ENCODE results near the gene CLSTN2. TPM values are rescaled to one million over a fixed set of nuclear protein-coding genes. Genes with fewer than 3 reads are reported as not detected.

The CLSTN2 gene
- total RNA-seq, 2 experiments from 2014 or later, result 0.08 TPM; not detected in 1

DNA sequence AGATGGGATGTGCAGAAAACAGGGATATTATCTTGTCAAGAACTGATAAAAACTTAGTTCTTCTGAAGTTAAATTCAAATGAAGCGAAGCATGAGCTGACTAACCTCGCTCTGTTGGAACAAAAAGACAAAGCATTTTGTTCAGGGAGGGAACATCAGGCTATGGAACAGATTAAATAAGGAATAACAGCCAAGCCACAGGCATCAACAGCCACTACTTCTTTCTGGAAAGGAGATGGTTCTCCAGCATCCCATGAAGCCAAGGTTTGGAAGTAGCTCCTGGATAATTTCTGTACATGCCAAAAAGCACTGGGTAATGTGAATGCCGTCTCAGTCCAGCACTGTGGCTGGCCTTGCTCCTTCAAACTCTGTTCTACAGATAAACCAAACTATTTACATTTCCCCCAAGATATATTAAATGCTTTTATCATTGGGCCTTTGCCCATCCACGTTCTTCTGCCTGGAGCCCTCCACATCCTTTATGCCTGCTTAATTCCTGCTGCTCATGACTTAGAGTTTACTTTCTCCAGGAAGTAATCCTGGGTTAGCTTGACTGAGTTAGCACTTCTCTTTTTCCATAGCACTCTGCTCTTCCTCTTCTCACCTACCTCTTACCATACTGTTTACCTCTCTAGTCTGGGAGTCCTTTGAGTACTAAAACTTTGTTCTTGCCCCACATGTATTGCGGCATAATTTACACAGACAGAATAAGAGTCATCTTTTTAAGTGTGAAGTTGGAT, 232.0 kb downstream of the CLSTN2 start:
- H3K36me3 Mint-ChIP-seq, result no peaks in the 10 kb centered on the region
- no peak for DNase-seq
- no peaks in the 10 kb centered on the region for H3K4me1 Mint-ChIP-seq
- H3K4me3 Mint-ChIP-seq, result no peak overlapping the region
- H3K27me3 Mint-ChIP-seq, result peaks cover 9% of the 10 kb centered on the region
- peaks cover 3% of the 10 kb centered on the region for H3K9me3 Mint-ChIP-seq
- no peak overlapping the region for H3K27ac Mint-ChIP-seq

DNA sequence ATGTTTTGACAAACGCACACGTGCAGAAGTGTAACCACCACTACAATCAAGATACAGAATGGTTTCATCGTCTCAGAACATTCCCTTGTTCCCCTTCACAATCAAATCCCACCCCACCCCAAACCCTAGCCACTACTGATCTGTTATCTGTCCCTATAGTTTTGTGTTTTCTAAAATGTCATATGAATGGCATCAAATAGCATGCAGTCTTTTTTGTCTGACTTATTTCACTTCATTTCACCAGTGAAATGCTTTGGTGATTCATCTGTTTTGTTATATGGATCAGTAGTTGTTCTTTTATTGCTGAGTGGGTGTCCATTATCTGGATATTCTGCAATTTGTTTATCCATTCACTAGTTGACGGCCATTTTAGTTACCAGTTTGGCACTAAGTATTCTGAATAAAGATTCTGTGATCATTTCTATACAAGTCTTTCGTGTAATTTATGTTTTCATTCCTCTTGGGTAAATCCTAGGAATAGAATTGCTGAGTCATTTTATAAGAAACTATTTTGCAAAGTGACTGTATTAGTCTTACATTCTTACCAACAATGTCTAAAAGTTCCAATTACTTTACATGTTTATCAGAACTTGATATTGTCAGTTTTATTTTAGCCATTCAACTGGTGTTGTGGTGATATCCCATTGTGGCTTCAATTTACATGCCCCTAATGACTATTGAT, 232.8 kb downstream of the CLSTN2 start:
- no peak overlapping the region for H3K27ac Mint-ChIP-seq
- peaks cover 3% of the 10 kb centered on the region for H3K9me3 Mint-ChIP-seq
- H3K4me3 Mint-ChIP-seq, result no peak overlapping the region
- no peaks in the 10 kb centered on the region for H3K4me1 Mint-ChIP-seq
- no peaks in the 10 kb centered on the region for H3K36me3 Mint-ChIP-seq
- peaks cover 9% of the 10 kb centered on the region for H3K27me3 Mint-ChIP-seq
- DNase-seq, result no peak

DNA sequence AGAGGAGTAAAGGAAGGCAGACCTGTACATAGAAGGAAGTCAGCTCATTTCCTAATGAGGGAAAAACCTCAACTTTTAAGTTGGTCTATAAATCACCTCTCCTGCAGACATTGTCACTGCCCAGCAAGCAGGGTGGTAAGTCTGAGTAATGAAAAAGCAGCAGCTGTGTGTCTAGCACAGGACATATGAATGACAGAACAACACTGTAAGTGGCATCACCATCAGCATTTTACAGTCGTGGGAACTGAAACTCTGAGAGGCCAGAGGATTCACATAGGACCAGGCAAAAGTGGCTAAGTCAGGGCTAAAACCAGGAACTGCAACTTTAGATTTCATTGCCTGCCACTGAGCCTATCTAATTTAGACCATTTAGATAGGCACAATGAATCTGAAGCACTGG, 235.6 kb downstream of the CLSTN2 start:
- Mint-ChIP-seq H3K4me1 (no peaks in the 10 kb centered on the region), H3K4me3 (no peak overlapping the region), H3K27ac (no peak overlapping the region), H3K36me3 (no peaks in the 10 kb centered on the region), H3K9me3 (peaks cover 3% of the 10 kb centered on the region), H3K27me3 (peaks cover 10% of the 10 kb centered on the region)
- DNase-seq, result no peak

DNA sequence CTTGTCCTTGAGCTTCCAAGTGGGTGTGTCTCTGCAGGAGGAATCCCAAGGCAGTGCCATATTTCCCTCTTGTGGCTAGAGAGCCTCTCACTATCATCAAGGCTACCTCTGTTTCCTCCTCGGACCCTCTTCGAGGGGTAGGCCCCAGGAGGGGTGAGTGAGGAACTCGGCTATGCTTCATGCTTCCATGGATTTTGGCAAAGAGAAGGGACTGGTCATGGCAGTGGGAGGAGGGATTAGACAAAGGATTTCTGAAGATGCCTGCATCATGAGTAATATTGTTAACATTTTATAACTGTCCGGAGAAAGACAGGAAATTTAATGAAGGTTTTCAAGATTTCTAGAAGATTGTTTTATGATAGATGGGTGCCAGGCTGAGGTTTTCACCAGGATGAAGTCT, 241.5 kb downstream of the CLSTN2 start:
- no peaks in the 10 kb centered on the region for H3K36me3 Mint-ChIP-seq
- no peaks in the 10 kb centered on the region for H3K4me1 Mint-ChIP-seq
- peaks cover 6% of the 10 kb centered on the region for H3K27me3 Mint-ChIP-seq
- no peak for DNase-seq
- H3K27ac Mint-ChIP-seq, result no peak overlapping the region
- H3K9me3 Mint-ChIP-seq, result no peaks in the 10 kb centered on the region
- no peak overlapping the region for H3K4me3 Mint-ChIP-seq

DNA sequence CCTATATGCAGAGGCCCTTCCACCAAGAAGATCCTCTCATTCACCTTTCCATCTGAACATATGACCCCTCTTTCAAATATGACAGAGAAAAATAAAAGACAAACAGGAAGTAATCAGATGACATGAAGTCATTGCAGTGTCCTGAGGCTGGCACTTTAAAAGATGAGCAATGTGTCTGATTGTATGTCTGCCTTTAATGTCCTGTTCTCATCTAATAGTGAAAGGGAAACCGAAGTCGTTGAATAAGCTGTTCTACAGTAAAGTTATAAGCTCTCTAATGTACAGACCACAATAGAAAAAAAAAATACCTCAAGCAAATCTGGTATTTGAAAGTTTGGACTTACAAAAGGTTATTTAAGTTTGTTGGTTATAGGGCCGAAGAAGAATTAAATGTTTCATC, 243.0 kb downstream of the CLSTN2 start:
- Mint-ChIP-seq H3K4me1 (no peaks in the 10 kb centered on the region), H3K27ac (no peak overlapping the region), H3K36me3 (no peaks in the 10 kb centered on the region), H3K27me3 (peaks cover 9% of the 10 kb centered on the region), H3K4me3 (no peak overlapping the region), H3K9me3 (no peaks in the 10 kb centered on the region)
- no peak for DNase-seq

DNA sequence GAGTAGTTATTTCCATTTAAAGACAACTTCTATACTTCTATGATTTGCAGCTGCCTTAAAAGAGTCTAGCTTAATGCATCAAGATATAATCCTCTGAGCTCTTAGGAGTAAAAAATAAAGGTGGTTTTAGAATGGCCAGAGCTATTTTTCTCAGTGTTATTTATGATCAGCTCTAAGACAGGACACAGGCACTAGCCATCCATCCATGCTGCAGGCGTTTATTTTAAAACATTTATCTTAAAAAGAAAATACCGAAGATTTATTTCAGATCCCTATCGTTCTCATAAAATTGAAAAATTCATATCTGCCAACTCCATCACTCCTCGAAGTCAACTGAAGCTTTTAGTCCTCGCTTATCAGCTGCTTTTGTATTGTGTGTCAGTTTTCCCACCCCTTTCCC, 243.5 kb downstream of the CLSTN2 start:
- DNase-seq, result no peak
- H3K4me3 Mint-ChIP-seq, result no peak overlapping the region
- H3K9me3 Mint-ChIP-seq, result no peaks in the 10 kb centered on the region
- no peaks in the 10 kb centered on the region for H3K36me3 Mint-ChIP-seq
- H3K27me3 Mint-ChIP-seq, result peaks cover 9% of the 10 kb centered on the region
- no peak overlapping the region for H3K27ac Mint-ChIP-seq
- no peaks in the 10 kb centered on the region for H3K4me1 Mint-ChIP-seq

DNA sequence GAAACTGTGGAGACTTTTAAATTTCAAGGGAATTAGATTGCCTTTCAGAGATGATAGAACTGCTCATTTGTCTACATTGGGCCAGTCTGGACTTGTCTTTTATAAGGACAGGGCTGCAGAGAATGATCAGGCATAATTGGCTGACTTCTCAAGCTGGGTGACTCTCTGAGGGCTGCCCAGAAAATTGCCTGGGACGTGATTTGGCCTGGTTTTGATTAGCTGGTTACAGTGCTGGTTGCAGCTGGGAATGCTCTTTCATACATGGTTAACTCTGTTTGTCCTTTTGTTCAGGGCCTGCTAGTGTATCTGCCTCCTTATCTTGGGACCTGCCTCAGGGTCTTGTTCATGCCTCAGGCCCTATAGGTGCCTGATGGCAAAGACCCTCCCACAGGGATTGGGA, 245.6 kb downstream of the CLSTN2 start:
- no peak for DNase-seq
- H3K4me1 Mint-ChIP-seq, result no peaks in the 10 kb centered on the region
- peaks cover 3% of the 10 kb centered on the region for H3K27me3 Mint-ChIP-seq
- H3K9me3 Mint-ChIP-seq, result no peaks in the 10 kb centered on the region
- no peak overlapping the region for H3K27ac Mint-ChIP-seq
- H3K36me3 Mint-ChIP-seq, result no peaks in the 10 kb centered on the region
- H3K4me3 Mint-ChIP-seq, result no peak overlapping the region

DNA sequence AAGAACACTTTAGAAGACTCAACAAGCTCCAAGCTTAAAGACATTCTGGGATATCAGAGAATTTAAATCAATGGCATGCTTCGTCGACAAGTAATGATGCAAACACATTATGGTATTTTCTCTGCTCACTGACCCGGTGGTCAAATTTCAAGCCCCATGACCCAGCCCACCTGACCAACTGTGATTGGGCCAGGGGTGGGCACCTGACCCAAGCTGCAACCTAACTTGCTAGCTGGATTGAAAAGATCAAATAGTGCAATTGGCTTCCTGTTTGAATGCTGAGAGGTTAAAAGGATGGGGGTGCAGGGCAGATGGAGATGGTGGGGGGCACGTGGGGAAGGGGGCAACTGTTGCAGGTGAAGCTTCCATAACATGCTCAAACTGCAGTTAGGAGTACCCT, 250.4 kb downstream of the CLSTN2 start:
- Mint-ChIP-seq H3K27me3 (peaks cover 3% of the 10 kb centered on the region), H3K9me3 (no peaks in the 10 kb centered on the region), H3K4me3 (no peak overlapping the region), H3K4me1 (no peaks in the 10 kb centered on the region), H3K27ac (no peak overlapping the region), H3K36me3 (no peaks in the 10 kb centered on the region)
- no peak for DNase-seq

DNA sequence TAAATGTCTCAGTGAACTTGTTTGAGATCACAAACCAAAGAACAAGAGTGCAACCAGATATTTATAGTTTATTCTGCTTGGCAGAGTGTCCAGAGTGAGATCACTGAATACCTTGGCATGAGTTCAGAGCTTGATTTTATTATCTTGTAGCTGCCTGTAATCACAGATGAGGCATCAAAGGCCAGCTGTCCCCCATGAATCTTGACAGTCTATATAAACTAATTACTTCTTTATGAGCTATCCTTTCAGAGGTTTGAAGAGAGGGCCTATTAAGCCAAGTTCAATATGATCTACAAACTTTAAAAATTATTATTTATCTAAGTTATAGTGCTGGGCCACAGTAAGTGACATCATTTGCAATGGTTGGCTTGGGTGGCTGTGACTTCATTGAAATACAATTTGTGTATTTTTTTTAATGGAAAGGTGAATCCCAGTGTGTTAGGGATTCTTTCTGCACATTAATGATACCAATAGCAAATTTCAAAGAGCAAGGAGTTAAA, 251.5 kb downstream of the CLSTN2 start:
- Mint-ChIP-seq H3K4me1 (no peaks in the 10 kb centered on the region), H3K9me3 (no peaks in the 10 kb centered on the region), H3K27me3 (peaks cover 3% of the 10 kb centered on the region), H3K36me3 (no peaks in the 10 kb centered on the region), H3K27ac (no peak overlapping the region), H3K4me3 (no peak overlapping the region)
- DNase-seq, result no peak

DNA sequence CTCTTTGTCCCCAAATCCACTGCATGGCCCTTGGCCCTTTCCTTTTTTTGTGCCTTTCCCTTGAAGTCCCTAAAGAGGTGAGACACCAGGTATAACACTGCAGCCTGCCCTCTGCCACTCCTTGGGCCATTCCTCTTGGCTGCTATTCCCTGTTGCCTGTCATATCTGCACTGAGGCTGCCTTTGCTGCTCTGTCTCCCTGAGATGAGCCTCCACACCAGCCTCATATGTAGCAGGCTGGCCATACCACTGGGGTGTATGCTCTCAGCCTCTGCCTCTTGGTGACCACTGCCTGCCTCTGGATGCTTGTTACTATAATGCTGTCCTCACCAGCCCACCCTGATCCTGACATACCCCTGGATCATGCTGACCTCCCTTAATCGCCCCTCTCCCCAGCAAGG, 252.0 kb downstream of the CLSTN2 start:
- Mint-ChIP-seq H3K27ac (no peak overlapping the region), H3K9me3 (no peaks in the 10 kb centered on the region), H3K36me3 (no peaks in the 10 kb centered on the region), H3K27me3 (peaks cover 3% of the 10 kb centered on the region), H3K4me3 (no peak overlapping the region), H3K4me1 (no peaks in the 10 kb centered on the region)
- no peak for DNase-seq

DNA sequence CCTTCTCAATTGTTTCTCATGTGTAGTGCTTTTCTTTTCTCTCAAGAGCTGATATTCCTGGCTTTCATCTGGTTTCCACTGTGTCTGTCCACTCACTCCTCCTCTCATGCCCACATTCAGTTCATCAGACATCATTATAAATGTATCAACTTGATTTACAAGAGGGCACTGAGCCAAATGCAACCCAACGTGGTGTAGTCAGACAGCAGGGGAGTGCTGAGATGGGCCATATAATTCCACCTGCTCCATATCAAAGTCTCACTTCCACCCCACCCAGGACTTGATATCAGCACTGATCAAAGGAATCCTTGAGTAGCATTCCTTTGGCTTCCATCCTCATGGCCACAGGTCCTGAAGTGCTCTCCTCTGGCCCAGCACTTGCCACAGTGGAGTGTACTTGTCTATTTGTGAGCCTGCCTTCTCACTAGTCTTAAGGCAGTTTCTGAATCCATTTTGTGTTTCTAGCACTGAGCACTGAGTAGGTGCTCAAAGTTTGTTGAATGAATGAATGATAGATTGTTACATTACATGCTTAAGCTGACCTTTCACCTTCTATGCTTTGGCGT, 252.8 kb downstream of the CLSTN2 start:
- no peak for DNase-seq
- no peaks in the 10 kb centered on the region for H3K4me1 Mint-ChIP-seq
- no peak overlapping the region for H3K27ac Mint-ChIP-seq
- H3K36me3 Mint-ChIP-seq, result no peaks in the 10 kb centered on the region
- H3K27me3 Mint-ChIP-seq, result peaks cover 5% of the 10 kb centered on the region
- H3K9me3 Mint-ChIP-seq, result peaks cover 5% of the 10 kb centered on the region
- no peak overlapping the region for H3K4me3 Mint-ChIP-seq

DNA sequence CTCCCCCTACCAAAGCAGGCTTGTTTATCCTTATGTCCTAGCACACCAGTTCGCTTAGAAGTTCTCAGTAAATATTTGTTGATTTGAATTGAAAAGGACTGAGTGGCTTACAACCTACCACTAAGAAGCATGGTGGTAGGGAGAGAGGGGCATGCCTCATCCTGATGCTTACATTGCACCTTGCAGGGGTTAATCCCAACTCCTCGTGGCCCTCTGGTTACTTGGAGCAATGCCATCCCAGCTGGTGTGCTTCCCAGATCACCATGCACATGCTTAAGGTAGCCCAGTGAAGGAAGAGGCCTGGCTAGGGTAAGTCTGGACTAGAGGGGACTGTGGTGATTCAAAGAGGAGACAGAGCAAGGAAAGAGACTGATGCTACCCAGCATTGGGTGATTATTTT, 253.3 kb downstream of the CLSTN2 start:
- Mint-ChIP-seq H3K36me3 (no peaks in the 10 kb centered on the region), H3K27ac (no peak overlapping the region), H3K4me3 (no peak overlapping the region), H3K9me3 (peaks cover 8% of the 10 kb centered on the region), H3K27me3 (peaks cover 6% of the 10 kb centered on the region), H3K4me1 (no peaks in the 10 kb centered on the region)
- DNase-seq, result no peak

DNA sequence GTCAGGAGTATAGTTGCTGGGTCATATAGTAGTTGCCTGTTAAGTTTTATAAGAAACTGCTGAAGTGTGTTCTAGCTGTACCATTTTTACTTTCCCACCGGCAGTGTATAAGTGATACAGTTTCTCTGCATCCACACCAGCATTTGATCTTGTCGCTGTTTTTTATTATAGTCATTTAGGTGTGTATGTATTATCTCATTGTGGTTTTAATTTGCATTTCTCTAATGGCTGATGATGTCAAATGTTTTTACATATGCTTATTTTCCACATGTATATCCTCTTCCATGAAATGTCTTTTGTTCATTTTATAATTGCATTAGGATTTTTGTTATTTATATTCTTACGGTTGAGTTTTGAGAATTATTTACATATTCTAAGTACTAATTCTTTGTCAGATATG, 254.3 kb downstream of the CLSTN2 start:
- no peak for DNase-seq
- no peak overlapping the region for H3K27ac Mint-ChIP-seq
- peaks cover 6% of the 10 kb centered on the region for H3K27me3 Mint-ChIP-seq
- no peaks in the 10 kb centered on the region for H3K4me1 Mint-ChIP-seq
- no peak overlapping the region for H3K4me3 Mint-ChIP-seq
- H3K9me3 Mint-ChIP-seq, result peaks cover 14% of the 10 kb centered on the region
- H3K36me3 Mint-ChIP-seq, result no peaks in the 10 kb centered on the region

DNA sequence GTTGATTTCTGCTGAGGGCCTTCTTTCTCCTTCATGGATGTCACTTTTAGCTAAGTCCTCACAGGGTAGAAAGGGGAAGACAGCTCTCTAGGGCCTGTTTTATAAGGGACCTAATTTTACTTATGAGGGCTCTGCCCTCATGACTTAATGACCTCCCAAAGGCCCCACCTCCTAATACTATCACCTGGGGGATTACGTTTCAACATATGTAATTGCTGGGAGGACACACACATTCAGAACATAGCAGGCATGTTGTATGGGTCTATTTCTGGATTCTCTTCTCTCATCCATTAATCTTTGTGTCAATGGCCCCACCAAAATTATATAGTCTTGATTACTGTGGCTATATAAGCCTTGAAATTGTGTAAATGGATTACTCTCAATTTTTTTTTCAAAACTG, 255.0 kb downstream of the CLSTN2 start:
- DNase-seq, result no peak
- H3K36me3 Mint-ChIP-seq, result no peaks in the 10 kb centered on the region
- peaks cover 17% of the 10 kb centered on the region for H3K9me3 Mint-ChIP-seq
- no peaks in the 10 kb centered on the region for H3K4me1 Mint-ChIP-seq
- H3K4me3 Mint-ChIP-seq, result no peak overlapping the region
- peaks cover 8% of the 10 kb centered on the region for H3K27me3 Mint-ChIP-seq
- H3K27ac Mint-ChIP-seq, result no peak overlapping the region

DNA sequence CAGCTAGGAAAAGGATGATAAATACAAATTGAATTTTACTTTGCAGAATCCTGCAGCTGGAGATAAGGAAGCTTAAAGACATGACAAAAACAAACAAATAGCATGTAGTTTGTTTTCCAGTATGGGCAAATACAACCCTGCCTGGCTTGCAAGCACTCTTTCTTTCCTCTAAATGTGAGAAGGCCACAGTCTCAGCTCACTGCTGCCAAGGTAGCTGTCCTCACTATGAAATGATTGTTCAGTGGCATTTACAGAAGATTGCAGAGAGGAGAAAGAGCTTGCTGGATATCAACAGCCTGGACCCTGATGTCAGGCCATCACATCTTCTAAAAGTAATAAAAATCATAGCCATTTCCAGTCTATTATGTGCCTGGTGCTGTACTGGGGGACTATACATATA, 262.0 kb downstream of the CLSTN2 start:
- peaks cover 19% of the 10 kb centered on the region for H3K9me3 Mint-ChIP-seq
- no peaks in the 10 kb centered on the region for H3K36me3 Mint-ChIP-seq
- no peak overlapping the region for H3K4me3 Mint-ChIP-seq
- peaks cover 24% of the 10 kb centered on the region for H3K27me3 Mint-ChIP-seq
- H3K27ac Mint-ChIP-seq, result no peak overlapping the region
- H3K4me1 Mint-ChIP-seq, result no peaks in the 10 kb centered on the region
- no peak for DNase-seq

DNA sequence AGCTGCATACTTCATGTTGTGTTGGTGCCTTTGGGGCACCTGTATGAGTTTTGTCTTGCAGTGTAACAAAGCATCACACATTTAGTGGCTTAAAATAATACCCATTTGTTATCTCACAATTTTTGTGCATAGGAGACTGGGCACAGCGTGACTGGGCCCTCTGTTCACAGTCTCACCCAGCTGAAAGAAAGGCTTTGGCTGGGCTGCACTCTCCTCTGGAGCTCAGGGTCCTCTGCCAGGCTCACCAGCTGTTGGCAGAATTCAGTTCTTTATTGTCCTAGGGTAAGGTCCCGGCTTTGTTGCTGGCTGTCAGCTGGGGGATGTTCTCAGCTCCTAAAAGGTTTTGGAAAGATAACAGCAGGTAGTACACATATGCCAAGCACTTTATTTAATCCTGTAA, 263.3 kb downstream of the CLSTN2 start:
- Mint-ChIP-seq H3K36me3 (no peaks in the 10 kb centered on the region), H3K27me3 (peaks cover 18% of the 10 kb centered on the region), H3K4me1 (no peaks in the 10 kb centered on the region), H3K4me3 (no peak overlapping the region), H3K27ac (no peak overlapping the region), H3K9me3 (peaks cover 11% of the 10 kb centered on the region)
- no peak for DNase-seq

Data from activated naive CD8-positive, alpha-beta T cell treated with anti-CD3 and anti-CD28 coated beads for 36 hours (primary cell).